BLaER1 (cell line): ENCODE data around the gene CDC42BPB.

Source experiments
- H3K27ac ChIP-seq: shearing (Covaris generic); formaldehyde crosslinking; 2 replicates; pipeline ENCODE4 v1.8.1; 2022
- H3K27me3 ChIP-seq: shearing (Covaris generic); formaldehyde crosslinking; 2 replicates; pipeline ENCODE4 v1.8.1; 2022
- H3K36me3 ChIP-seq: shearing (Covaris generic); formaldehyde crosslinking; 2 replicates; pipeline ENCODE4 v1.8.1; 2022
- H3K4me1 ChIP-seq: shearing (Covaris generic); formaldehyde crosslinking; 2 replicates; pipeline ENCODE4 v1.8.1; 2022
- H3K4me2 ChIP-seq: shearing (Covaris generic); formaldehyde crosslinking; 2 replicates; pipeline ENCODE4 v1.8.1; 2022
- H3K4me3 ChIP-seq: shearing (Covaris generic); formaldehyde crosslinking; 2 replicates; pipeline ENCODE4 v1.8.1; 2022
- H3K9ac ChIP-seq: shearing (Covaris generic); formaldehyde crosslinking; 2 replicates; pipeline ENCODE4 v1.8.1; 2022
- H3K9me3 ChIP-seq: shearing (Covaris generic); formaldehyde crosslinking; 2 replicates; pipeline ENCODE4 v1.8.1; 2022
- H4K20me1 ChIP-seq: shearing (Covaris generic); formaldehyde crosslinking; 2 replicates; pipeline ENCODE4 v1.8.1; 2022
- Cebpa-rat ChIP-seq: shearing (Covaris generic); IDR thresholded peaks from 2 replicates; pipeline ENCODE4 v1.8.1; 2022

The CDC42BPB gene

GRCh38 chr14:102933618-102934231 lies 123.6 kb downstream of the CDC42BPB start:
- Histone ChIP-seq H3K4me2 (peak overlapping the region; percentile 24), H4K20me1 (peaks cover 27% of the 10 kb centered on the region), H3K4me3 (no peak overlapping the region), H3K36me3 (peaks cover 21% of the 10 kb centered on the region), H3K27ac (no peak overlapping the region), H3K9ac (no peak overlapping the region), H3K9me3 (no peaks in the 10 kb centered on the region), H3K27me3 (peaks cover 23% of the 10 kb centered on the region), H3K4me1 (peaks cover 62% of the 10 kb centered on the region)
- no peak for TF ChIP-seq Cebpa-rat

GRCh38 chr14:102932484-102933248 lies 124.7 kb downstream of the CDC42BPB start:
- peaks cover 21% of the 10 kb centered on the region for H3K36me3 ChIP-seq
- H3K4me2 ChIP-seq: no peak overlapping the region
- no peak overlapping the region for H3K9ac ChIP-seq
- peaks cover 25% of the 10 kb centered on the region for H3K27me3 ChIP-seq
- no peak overlapping the region for H3K4me3 ChIP-seq
- no peak for TF ChIP-seq Cebpa-rat
- no peaks in the 10 kb centered on the region for H3K9me3 ChIP-seq
- peaks cover 27% of the 10 kb centered on the region for H4K20me1 ChIP-seq
- peaks cover 69% of the 10 kb centered on the region for H3K4me1 ChIP-seq
- H3K27ac ChIP-seq: no peak overlapping the region

GRCh38 chr14:102931580-102932285 lies 125.6 kb downstream of the CDC42BPB start:
- H3K36me3 ChIP-seq: peaks cover 21% of the 10 kb centered on the region
- no peaks in the 10 kb centered on the region for H3K9me3 ChIP-seq
- H3K27me3 ChIP-seq: peaks cover 25% of the 10 kb centered on the region
- TF ChIP-seq Cebpa-rat: no peak
- H3K27ac ChIP-seq: no peak overlapping the region
- peaks cover 27% of the 10 kb centered on the region for H4K20me1 ChIP-seq
- no peak overlapping the region for H3K4me2 ChIP-seq
- no peak overlapping the region for H3K9ac ChIP-seq
- H3K4me1 ChIP-seq: peaks cover 74% of the 10 kb centered on the region
- H3K4me3 ChIP-seq: no peak overlapping the region

GRCh38 chr14:102930753-102931579 lies 126.4 kb downstream of the CDC42BPB start:
- no peak overlapping the region for H3K27ac ChIP-seq
- TF ChIP-seq Cebpa-rat: no peak
- no peak overlapping the region for H3K9ac ChIP-seq
- H3K4me1 ChIP-seq: peaks cover 70% of the 10 kb centered on the region
- peak overlapping the region; percentile 99 for H3K4me2 ChIP-seq
- H3K4me3 ChIP-seq: no peak overlapping the region
- H3K9me3 ChIP-seq: no peaks in the 10 kb centered on the region
- H4K20me1 ChIP-seq: peaks cover 27% of the 10 kb centered on the region
- H3K27me3 ChIP-seq: peaks cover 25% of the 10 kb centered on the region
- H3K36me3 ChIP-seq: peaks cover 21% of the 10 kb centered on the region

GRCh38 chr14:102930138-102930752 lies 127.1 kb downstream of the CDC42BPB start:
- no peaks in the 10 kb centered on the region for H3K9me3 ChIP-seq
- H3K36me3 ChIP-seq: peaks cover 21% of the 10 kb centered on the region
- TF ChIP-seq Cebpa-rat: no peak
- H3K4me1 ChIP-seq: peaks cover 64% of the 10 kb centered on the region
- peaks cover 27% of the 10 kb centered on the region for H4K20me1 ChIP-seq
- peak overlapping the region; percentile 77 for H3K4me3 ChIP-seq
- no peak overlapping the region for H3K27ac ChIP-seq
- peaks cover 25% of the 10 kb centered on the region for H3K27me3 ChIP-seq
- no peak overlapping the region for H3K9ac ChIP-seq
- peak overlapping the region; percentile 99 for H3K4me2 ChIP-seq

GRCh38 chr14:102929241-102930137 lies 127.9 kb downstream of the CDC42BPB start:
- Histone ChIP-seq H3K36me3 (peaks cover 21% of the 10 kb centered on the region), H3K9ac (peak overlapping the region; percentile 82), H3K27ac (peak overlapping the region; percentile 89), H3K4me1 (peaks cover 62% of the 10 kb centered on the region), H3K4me2 (peak overlapping the region; percentile 99), H3K4me3 (peak overlapping the region; percentile 77), H3K9me3 (no peaks in the 10 kb centered on the region), H3K27me3 (peaks cover 28% of the 10 kb centered on the region), H4K20me1 (peaks cover 27% of the 10 kb centered on the region)
- TF ChIP-seq Cebpa-rat: no peak

- Histone ChIP-seq H3K9ac (peak overlapping the region; percentile 82), H3K9me3 (no peaks in the 10 kb centered on the region), H4K20me1 (peaks cover 27% of the 10 kb centered on the region), H3K27me3 (peaks cover 36% of the 10 kb centered on the region), H3K4me2 (peak overlapping the region; percentile 99), H3K4me1 (peaks cover 62% of the 10 kb centered on the region), H3K27ac (peak overlapping the region; percentile 89), H3K36me3 (peaks cover 20% of the 10 kb centered on the region), H3K4me3 (peak overlapping the region; percentile 77)
- TF ChIP-seq Cebpa-rat: no peak
Observed at GRCh38 chr14:102928412-102929240, 128.7 kb downstream of the CDC42BPB start.
